Kidney (tissue), 14 donors: ENCODE data around the gene WRNIP1. TPM values are rescaled to one million over a fixed set of nuclear protein-coding genes. Genes with fewer than 3 reads are reported as not detected.

Experiments
- DNase-seq, 5 donors: peaks; one replicate each; pipeline ENCODE4 v3.0.0-alpha.2; 2013 to 2020
- FAIRE-seq: peaks from 2 replicates; lab custom pipeline; 2012; peaks lifted over from hg19 to GRCh38; lab: Jason Lieb, UNC
- H3K27ac ChIP-seq, 2 donors: one replicate each; pipeline ENCODE4 v1.7.0; 2013; ENCODE audit warnings: low read depth in 2 of 2, low read length in 2 of 2, inconsistent platforms in 1 of 2
- H3K27me3 ChIP-seq: one replicate; pipeline ENCODE4 v1.7.1; 2013; ENCODE audit warnings: low read length, inconsistent platforms; ENCODE audit not compliant: control insufficient read depth, insufficient read depth
- H3K36me3 ChIP-seq, 3 donors: one replicate each; pipeline versions ENCODE4 v1.7.0 to v1.7.1; 2013; ENCODE audit warnings: low read length in 3 of 3, control low read depth in 1 of 3, inconsistent platforms in 1 of 3; ENCODE audit not compliant: insufficient read depth in 3 of 3, control insufficient read depth in 2 of 3
- H3K4me1 ChIP-seq, 3 donors: one replicate each; pipeline versions ENCODE4 v1.7.0 to v1.7.1; 2013; ENCODE audit warnings: low read length in 3 of 3, inconsistent platforms in 1 of 3, low read depth in 1 of 3; ENCODE audit not compliant: control insufficient read depth in 2 of 3, insufficient read depth in 2 of 3
- H3K4me3 ChIP-seq, 3 donors: one replicate each; pipeline versions ENCODE4 v1.7.0 to v1.8.1; 2013; ENCODE audit warnings: low read length in 3 of 3, control low read depth in 1 of 3, inconsistent platforms in 1 of 3
- H3K9ac ChIP-seq, 3 donors: one replicate each; pipeline versions ENCODE4 v1.7.0 to v1.7.1; 2013; ENCODE audit warnings: low read length in 3 of 3, control low read depth in 1 of 3, inconsistent platforms in 1 of 3
- H3K9me3 ChIP-seq, 3 donors: one replicate each; pipeline versions ENCODE4 v1.7.0 to v1.7.1; 2013; ENCODE audit warnings: low read length in 3 of 3, control low read depth in 1 of 3, inconsistent platforms in 1 of 3; ENCODE audit not compliant: control insufficient read depth in 2 of 3, insufficient read depth in 1 of 3
- intact Hi-C: fragments of 100-400 bp; cut with DNase I; formaldehyde crosslinking; loops from one replicate; pipeline ENCODE4 v1.11.1; 2022
- polyA plus RNA-seq: library from polyadenylated mRNA; stranded (reverse); fragments of 350-450 nt; fragmentation: Illumina TruSeq; extraction: RNeasy Lipid Tissue Mini Kit (QIAGEN cat#74804); gene quantifications from one replicate; pipeline ENCODE4 v1.2.3, GENCODE V29; 2014; ENCODE audit warnings: low read depth, low replicate concordance; ENCODE audit not compliant: insufficient read depth
- total RNA-seq: library from RNA; stranded (reverse); fragmentation: NEBNext Ultra II Directional; extraction: Animal tissue kit (Norgen Biotek cat#: 25700); gene quantifications from one replicate; pipeline ENCODE4 v1.2.1, GENCODE V29; 2021
- TF ChIP-seq, protein P1 (sequence below): IDR thresholded peaks from 3 replicates; pipeline ENCODE4 v1.5.1; 2012; ENCODE audit warnings: mild to moderate bottlenecking, moderate library complexity, borderline replicate concordance; ENCODE audit not compliant: insufficient read depth; ENCODE audit errors: extremely low read depth
- donor health status: control.
- donor health status: control.
- donor health status: control.
- donor health status: control.
- donor health status: control.
- donor health status: DM: yes; HTN: yes; CAD: no.
- donor health status: Normal renal cell carcinoma (clear cell type).

Gene WRNIP1
- total and polyA plus RNA-seq, 2 donors from 2014 or later: 38.0 to 46.3 TPM

DNA sequence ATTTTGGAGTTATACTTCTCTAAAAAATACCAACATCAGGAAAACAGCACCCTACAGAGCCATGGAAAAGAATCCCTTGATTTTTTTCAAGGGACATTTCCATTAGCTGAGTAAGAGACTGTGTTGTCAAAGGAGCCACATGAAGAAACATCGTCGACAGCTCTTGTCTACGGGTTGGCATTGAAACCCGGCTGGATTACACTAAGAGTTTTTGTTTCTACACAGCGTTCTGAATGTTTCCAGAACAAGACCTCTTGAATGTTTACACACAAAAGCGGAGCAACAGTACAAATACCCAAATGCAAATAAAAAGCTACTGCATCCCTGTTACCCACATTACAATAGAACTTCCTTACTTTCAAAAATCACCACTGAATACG, 12.1 kb upstream of the WRNIP1 start:
- DNase-seq (no peak), FAIRE-seq (no peak)
- Histone ChIP-seq H3K36me3 (no peaks in the 10 kb centered on the region), H3K4me3 (no peak overlapping the region), H3K27ac (no peak overlapping the region), H3K9me3 (no peaks in the 10 kb centered on the region), H3K9ac (no peak overlapping the region), H3K4me1 (peaks cover 0 to 9% (median 0%) of the 10 kb centered on the region in 3 donors), H3K27me3 (no peaks in the 10 kb centered on the region)
- intact Hi-C loops: no loop called here
- TF ChIP-seq, protein P1, sequence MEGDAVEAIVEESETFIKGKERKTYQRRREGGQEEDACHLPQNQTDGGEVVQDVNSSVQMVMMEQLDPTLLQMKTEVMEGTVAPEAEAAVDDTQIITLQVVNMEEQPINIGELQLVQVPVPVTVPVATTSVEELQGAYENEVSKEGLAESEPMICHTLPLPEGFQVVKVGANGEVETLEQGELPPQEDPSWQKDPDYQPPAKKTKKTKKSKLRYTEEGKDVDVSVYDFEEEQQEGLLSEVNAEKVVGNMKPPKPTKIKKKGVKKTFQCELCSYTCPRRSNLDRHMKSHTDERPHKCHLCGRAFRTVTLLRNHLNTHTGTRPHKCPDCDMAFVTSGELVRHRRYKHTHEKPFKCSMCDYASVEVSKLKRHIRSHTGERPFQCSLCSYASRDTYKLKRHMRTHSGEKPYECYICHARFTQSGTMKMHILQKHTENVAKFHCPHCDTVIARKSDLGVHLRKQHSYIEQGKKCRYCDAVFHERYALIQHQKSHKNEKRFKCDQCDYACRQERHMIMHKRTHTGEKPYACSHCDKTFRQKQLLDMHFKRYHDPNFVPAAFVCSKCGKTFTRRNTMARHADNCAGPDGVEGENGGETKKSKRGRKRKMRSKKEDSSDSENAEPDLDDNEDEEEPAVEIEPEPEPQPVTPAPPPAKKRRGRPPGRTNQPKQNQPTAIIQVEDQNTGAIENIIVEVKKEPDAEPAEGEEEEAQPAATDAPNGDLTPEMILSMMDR: no peak

- FAIRE-seq: no peak
- Histone ChIP-seq H3K4me1 (peaks cover 0 to 9% (median 0%) of the 10 kb centered on the region in 3 donors), H3K27ac (no peak overlapping the region), H3K27me3 (no peaks in the 10 kb centered on the region), H3K4me3 (no peak overlapping the region), H3K9me3 (no peaks in the 10 kb centered on the region), H3K36me3 (no peaks in the 10 kb centered on the region), H3K9ac (no peak overlapping the region)
- intact Hi-C loops: no loop called here
- no peak for DNase-seq
- TF ChIP-seq, protein P1: no peak
Measured at GRCh38 chr6:2753743-2754142, 11.4 kb upstream of the WRNIP1 start.

GRCh38 chr6:2754393-2754792, 10.8 kb upstream of the WRNIP1 start:
- intact Hi-C loops: no loop called here

More at GRCh38 chr6:2754393-2754792, 10.8 kb upstream of the WRNIP1 start:
- TF ChIP-seq, protein P1: no peak
- no peak overlapping the region for H3K27ac ChIP-seq
- H3K36me3 ChIP-seq: no peaks in the 10 kb centered on the region
- no peak overlapping the region for H3K4me3 ChIP-seq
- FAIRE-seq (no peak), DNase-seq (no peak)
- no peak overlapping the region for H3K9ac ChIP-seq
- H3K4me1 ChIP-seq: peaks cover 0 to 9% (median 0%) of the 10 kb centered on the region in 3 donors
- no peaks in the 10 kb centered on the region for H3K27me3 ChIP-seq
- H3K9me3 ChIP-seq: no peaks in the 10 kb centered on the region
